ENCODE data around the gene CNNM1.

CNNM1 gene

DNA sequence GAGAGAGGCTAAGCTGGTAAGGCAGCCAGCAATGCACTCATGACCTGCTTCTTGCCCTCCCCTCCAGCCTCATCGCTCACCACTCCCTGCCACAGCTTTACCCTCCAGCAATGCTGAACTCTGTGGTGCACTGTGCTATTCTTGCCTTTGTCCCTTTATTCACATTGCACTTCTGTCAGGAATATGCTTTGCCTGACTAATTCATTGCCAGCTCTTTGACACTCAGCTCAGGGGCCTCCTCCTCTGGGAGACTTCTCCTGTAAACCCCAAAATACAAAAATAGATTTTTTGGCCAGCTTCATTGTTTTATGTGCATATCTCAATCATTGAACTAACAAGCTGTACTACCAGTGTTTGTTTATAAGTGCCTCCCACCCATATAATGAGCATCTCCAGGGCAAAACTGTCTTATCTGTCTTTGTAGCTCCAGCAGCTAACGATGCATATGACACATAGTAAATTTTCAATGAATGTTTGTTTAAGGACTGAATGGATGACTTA, 8.2 kb downstream of the CNNM1 start:
- DNase-seq (ENCODE audit: low read depth, low spot score) = no peak

GRCh38 chr10:99337901-99338300, 8.7 kb downstream of the CNNM1 start:
- no peak for DNase-seq (ENCODE audit: low read depth, low spot score)

- DNase-seq (ENCODE audit: low read depth, low spot score) = no peak
Measured at GRCh38 chr10:99339077-99339476, 9.9 kb downstream of the CNNM1 start.

DNA sequence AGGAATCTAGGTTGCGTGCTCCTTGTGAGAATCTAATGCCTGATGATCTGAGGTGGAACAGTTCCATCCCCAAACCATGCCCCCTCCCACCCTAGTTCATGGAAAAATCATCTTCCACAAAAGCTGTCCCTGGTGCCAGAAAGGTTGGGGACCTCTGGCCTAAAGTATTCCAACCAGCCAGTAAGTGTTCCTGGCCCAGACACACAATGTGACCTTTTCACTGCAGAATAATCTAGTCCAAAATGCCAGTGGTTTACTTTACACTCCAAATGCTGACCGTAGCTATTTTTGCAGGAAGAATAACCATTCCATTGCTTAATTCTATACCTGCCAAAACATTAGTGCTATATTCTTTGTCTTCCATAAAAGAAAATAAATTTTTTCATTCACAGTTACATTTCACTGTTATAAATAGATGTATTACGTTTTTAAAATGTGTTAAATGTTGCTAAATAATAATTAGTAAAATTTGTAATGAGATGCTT, 10.4 kb downstream of the CNNM1 start:
- no peak for DNase-seq (ENCODE audit: low read depth, low spot score)

DNA sequence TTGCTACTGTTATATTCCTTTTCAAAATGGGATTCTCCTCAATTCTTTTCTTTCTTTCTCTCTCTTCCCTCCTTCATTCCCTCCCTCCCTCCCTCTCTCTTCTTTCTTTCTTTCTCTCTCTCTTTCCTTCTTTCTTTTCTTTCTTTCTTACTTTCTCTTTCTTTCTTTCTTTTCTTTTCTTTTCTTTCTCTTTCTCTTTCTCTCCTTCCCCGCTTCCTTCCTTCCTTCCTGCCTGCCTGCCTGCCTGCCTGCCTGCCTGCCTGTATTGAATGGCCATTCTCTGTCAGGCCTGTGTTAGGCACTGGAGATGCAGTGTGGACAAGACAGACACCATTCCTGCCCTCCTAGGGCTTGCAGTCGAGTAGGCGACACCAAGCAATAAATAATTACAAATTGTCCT, 11.5 kb downstream of the CNNM1 start:
- DNase-seq (ENCODE audit: low read depth, low spot score) = no peak

DNA sequence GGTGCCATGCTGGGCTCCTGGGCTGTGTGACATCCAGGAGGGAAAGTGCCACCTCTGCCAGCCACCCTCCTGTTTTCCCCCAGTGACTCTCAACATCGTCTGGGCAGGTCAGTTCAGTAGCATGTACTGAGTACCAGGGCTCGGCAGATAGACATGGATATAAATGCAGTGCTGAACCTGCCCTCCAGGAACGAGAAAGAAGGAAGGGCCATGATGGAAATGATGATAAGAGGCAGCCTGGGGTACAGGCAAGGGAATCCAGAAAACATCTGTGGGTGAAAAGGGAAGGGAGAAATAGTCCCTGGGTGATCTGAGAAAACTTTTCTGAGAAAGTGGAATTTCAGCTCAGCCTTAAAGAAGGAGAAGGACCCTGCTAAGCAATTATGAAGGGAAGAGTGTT, 12.1 kb downstream of the CNNM1 start:
- no peak for DNase-seq (ENCODE audit: low read depth, low spot score)

DNA sequence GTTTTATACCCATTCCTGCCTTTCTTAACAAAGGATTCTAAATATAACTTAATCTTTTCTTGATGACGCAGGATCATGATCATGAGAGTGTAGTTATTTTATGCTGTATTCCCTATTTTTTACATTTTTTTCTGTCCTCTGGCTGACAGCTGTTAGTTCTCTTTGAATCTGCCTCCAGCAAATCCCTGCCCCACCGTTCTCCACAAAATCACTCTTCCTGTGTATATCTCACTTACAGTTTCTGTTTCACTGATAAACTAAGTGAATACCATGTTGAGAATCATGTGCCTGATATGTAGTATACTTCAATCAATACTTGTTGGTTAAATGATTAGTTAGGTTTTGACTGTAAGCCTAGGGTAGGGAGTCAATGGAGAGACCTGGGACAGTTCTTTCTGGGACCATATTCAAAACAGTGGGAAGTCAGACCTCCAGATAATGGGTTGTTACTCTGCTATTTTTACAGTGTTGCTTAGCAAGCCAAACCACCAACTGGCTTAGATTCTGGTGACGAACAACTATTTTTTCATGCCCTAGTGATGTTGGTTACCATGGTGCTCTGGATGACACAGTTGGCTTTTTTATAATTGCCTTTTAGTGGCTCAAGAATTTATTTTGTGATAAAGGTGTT, 12.8 kb downstream of the CNNM1 start:
- no peak for DNase-seq (ENCODE audit: low read depth, low spot score)

DNA sequence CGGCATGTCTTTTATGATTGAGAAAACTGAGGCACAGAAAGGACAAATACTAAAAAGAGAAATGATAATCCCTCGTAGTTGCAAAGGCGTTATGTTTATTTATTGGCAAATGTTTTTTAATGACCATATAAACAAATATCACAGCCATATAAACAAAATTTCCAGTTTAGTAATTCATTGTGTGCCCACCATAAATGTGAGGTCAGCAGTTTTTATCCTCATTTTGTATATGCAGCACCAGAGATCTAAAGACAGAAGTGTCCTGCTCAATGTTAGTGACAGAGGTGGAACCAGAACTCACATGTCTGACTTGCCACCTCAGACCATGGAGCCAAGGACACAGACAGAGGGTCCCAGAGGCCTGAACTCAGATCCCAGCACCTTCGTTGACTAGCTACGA, 14.1 kb downstream of the CNNM1 start:
- no peak for DNase-seq (ENCODE audit: low read depth, low spot score)

DNA sequence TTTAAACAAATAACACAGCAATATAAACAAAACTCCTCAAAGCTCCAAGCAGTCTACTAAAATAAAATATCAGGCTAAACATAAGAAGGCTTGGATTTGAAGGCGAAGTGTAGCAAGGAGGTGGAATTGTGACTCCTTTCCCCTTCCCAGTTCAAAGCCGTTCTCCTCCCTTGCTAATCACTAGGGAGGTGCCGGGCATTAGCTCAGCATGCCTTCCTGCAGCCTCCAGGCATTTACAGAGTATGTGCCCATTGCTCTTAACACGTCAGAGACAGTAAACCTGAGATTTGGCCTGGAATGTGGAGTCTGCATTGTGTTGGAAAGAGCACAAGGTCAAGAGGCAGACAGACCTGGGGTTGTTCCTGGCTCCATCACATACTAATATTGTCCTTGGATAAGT, 15.6 kb downstream of the CNNM1 start:
- DNase-seq (ENCODE audit: low read depth, low spot score) = no peak

- DNase-seq (ENCODE audit: low read depth, low spot score) = no peak
Measured at GRCh38 chr10:99345350-99345749, 16.2 kb downstream of the CNNM1 start.

- DNase-seq (ENCODE audit: low read depth, low spot score) = no peak
Measured at GRCh38 chr10:99346247-99346646, 17.1 kb downstream of the CNNM1 start.

DNA sequence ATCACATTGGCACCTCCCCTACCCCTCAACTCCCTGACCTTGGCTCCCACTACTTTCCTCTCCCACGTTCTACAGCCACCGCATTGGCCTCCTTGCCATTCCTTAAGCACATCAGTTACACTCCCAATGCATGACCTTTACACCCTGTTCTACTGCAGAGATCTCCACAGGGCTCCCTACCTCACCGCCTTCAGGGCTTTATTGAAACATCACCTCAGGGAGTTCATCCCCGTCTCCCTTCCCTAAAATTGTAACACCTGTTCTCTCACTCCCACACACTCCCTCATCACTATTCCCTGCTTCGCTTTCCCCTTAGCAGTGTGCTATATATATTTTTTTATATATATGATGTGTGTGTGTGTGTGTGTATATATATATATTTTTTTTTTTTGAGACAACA, 18.5 kb downstream of the CNNM1 start:
- DNase-seq (ENCODE audit: low read depth, low spot score) = no peak

- DNase-seq (ENCODE audit: low read depth, low spot score) = no peak
Measured at GRCh38 chr10:99353182-99353581, 24.0 kb downstream of the CNNM1 start.

- DNase-seq (ENCODE audit: low read depth, low spot score) = no peak
Measured at GRCh38 chr10:99357691-99358090, 28.5 kb downstream of the CNNM1 start.

DNA sequence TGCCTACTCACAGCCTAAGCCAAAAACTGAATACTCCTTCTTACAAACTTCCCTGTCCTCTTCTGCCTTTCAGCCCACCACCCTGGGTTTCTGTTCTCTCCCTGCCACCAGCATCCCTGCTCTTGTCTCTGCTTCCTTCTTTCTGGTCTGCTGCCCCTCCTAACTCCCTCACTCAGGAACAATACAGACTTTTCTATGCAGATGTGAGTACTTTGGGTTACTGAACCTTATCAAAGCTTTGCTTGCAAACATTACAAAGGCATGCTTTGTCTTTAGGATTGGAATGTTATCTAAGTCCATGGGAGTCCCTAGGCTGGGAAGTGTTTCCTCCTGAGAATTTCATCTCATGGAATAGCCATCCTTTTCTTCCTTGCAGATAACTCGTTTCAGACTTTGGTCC, 28.9 kb downstream of the CNNM1 start:
- peak; percentile 56 for DNase-seq (ENCODE audit: low read depth, low spot score)

- DNase-seq (ENCODE audit: low read depth, low spot score) = no peak
Measured at GRCh38 chr10:99360934-99361333, 31.8 kb downstream of the CNNM1 start.

GRCh38 chr10:99364125-99364524, 35.0 kb downstream of the CNNM1 start:
- DNase-seq (ENCODE audit: low read depth, low spot score) = no peak

DNA sequence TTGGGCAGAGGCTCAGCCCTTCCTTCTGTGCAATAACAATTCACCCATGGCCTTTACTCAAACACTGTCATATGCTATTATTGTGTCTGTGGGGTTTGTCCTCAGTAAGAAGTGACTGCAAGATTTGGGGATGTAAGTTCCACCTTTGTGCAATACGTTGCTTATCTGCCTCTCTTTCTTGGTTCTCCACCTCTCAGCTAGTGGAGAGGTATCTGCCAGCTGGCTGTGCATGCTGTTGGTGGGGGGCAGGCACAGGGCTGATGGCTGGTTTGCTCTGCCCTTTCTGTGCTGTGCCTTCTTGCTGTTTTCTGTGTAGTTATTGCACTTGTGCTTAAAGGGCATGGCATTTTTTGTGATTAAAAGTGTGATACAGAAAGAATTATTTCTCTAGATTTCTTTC, 36.2 kb downstream of the CNNM1 start:
- no peak for DNase-seq (ENCODE audit: low read depth, low spot score)

- no peak for DNase-seq (ENCODE audit: low read depth, low spot score)
Measured at GRCh38 chr10:99365736-99366135, 36.6 kb downstream of the CNNM1 start.

GRCh38 chr10:99366666-99367065, 37.5 kb downstream of the CNNM1 start:
- no peak for DNase-seq (ENCODE audit: low read depth, low spot score)

- no peak for DNase-seq (ENCODE audit: low read depth, low spot score)
Measured at GRCh38 chr10:99368646-99369045, 39.5 kb downstream of the CNNM1 start.

DNA sequence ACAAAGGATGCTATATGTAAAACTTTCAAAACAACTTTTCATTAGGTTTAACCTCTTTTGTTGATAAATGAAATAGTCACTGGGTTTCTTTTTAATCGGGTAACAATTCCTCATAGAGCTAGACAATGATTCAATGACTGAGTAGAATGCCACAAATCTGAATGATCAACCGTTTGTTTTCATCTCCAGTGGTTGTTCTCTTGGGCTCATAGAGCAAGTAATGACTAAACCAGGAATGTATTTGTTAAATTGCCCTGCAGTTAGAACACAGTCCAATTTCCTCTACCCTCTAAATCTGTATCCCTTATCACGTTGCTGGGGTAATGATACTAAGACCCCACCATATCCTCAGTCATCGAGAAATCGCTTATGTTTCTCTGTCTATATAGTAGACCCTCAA, 40.0 kb downstream of the CNNM1 start:
- DNase-seq (ENCODE audit: low read depth, low spot score) = no peak

- DNase-seq (ENCODE audit: low read depth, low spot score) = no peak
Measured at GRCh38 chr10:99369551-99369950, 40.4 kb downstream of the CNNM1 start.

DNA sequence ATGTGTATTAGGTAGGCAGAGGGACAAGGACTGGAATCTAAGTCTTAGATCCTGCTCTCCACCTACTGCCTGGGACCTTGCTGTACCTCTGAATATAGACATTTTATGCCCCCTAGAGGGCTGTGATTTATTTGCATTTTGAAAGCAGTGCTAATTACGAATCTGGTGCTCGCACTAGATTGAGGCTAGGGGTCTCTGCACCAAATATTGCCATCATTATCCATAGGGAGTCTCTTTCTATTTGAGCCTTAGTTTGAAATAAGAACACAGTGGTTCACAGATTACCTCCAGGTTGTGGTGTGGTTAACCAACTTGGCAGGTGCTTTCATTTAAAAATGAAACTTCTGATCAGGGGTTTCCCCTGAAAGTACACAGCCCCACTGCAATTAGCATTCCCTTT, 41.8 kb downstream of the CNNM1 start:
- DNase-seq (ENCODE audit: low read depth, low spot score) = no peak
